ENCODE data around the gene EML1. TPM values are rescaled to one million over a fixed set of nuclear protein-coding genes. Genes with fewer than 3 reads are reported as not detected.

Gene EML1
- total RNA-seq, 1 experiment from 2014 or later: 5.4 TPM

DNA sequence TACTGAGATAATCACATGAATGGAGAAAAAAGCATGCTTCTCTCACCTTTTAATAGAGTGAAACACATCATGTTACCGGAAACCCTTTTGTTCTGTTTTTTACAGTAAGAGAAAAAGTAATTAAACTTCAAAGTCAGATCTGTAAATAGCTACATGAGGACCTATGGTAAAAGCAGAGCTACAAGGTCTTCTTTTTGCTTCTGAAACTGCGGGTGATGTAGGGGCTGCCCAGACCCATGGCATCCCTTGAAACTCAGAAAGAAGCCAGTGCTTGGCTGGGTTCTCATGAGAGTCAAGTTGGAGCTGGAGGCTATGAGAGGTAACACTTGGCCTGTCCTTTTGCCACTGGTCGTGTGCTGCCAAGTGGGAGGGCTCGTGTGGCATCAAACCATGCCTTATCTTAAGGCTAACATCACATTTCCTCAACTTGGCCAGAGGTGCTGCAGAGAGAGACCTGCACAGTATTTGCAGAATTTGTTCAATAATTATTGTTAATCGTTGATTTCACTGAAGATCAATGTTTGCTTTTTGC is 47.6 kb downstream of the EML1 start:
- in situ Hi-C loops (cut with HindIII; ENCODE audit: low pct_unique_long_range_greater_than_20kb, low sequenced_read_pairs): no loop called here
- no peak for DNase-seq (ENCODE audit: low read depth)

DNA sequence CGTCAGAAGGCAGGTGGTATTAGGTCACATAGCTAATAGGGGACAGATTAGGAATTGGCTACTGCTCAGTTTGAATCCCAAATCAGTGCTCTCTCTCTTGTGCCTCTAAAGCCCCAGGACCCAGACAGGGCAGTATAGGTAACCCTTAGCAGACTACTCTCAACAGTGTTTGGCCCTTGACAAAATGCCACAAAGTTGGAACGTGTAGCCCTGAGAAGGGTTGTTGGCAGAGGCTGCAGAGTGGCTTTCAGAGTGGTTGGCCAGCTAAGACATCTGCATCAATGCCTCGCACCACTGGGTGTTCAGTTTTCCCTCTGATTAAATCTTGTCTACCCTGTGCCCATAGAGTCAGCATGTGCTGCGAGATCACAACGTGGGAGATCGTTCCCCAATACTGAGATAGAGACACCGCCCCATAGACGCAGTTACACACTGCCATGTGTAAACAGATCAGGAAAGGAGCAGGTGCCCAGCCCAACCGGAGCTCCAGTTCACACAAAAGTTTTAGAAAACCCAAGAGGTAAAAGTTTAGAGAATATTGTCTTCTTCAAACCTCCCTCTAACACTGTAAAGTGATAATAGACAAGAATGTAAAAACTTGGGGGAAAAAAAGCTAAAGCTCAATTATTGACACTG is 48.3 kb downstream of the EML1 start:
- no peak for DNase-seq (ENCODE audit: low read depth)
- in situ Hi-C loops (cut with HindIII; ENCODE audit: low pct_unique_long_range_greater_than_20kb, low sequenced_read_pairs): no loop called here

- in situ Hi-C loops (cut with HindIII; ENCODE audit: low pct_unique_long_range_greater_than_20kb, low sequenced_read_pairs): no loop called here
- DNase-seq (ENCODE audit: low read depth): no peak
Measured at GRCh38 chr14:99842141-99842540, 48.9 kb downstream of the EML1 start.

DNA sequence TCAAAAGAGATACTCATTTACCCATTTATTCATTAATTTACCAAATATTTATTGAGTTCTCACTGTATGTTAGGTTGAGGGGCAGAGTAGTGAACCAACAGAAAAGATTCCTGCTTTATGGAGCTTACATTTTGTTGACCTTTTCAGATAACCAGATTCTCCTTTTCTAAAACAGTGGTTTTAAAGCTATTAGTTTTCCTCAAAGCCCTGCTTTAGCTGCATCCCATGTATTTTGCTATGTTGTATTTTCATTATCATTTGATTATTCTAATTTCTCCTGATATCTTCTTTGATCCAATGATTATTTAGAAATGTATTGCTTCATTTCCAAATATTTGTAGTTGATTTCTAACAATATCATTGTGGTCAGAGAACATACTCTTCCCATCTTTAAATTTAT is 53.6 kb downstream of the EML1 start:
- no peak for DNase-seq (ENCODE audit: low read depth)
- in situ Hi-C loops (cut with HindIII; ENCODE audit: low pct_unique_long_range_greater_than_20kb, low sequenced_read_pairs): no loop called here

- no peak for DNase-seq (ENCODE audit: low read depth)
- in situ Hi-C loops (cut with HindIII; ENCODE audit: low pct_unique_long_range_greater_than_20kb, low sequenced_read_pairs): no loop called here
Measured at GRCh38 chr14:99850709-99851108, 57.5 kb downstream of the EML1 start.

DNA sequence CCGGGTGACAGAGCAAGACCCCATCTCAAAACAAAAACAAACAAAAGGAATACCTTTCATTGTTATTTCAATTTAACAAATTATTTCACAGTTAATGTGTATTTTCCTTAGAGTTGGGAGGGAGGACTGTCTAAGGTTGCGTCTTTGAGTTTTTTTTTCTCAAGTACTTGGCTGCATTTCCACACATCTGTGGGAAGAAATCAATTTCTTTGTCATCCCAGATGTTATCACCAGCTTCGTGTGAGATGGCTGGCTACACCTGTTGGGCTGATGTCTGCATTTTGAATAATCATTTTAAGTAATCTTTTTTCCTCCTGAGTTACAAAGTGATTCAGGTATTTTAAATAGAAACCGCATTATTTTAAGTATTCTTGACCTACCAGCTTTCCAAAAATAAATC is 59.4 kb downstream of the EML1 start:
- DNase-seq (ENCODE audit: low read depth): no peak
- in situ Hi-C loops (cut with HindIII; ENCODE audit: low pct_unique_long_range_greater_than_20kb, low sequenced_read_pairs): no loop called here

DNA sequence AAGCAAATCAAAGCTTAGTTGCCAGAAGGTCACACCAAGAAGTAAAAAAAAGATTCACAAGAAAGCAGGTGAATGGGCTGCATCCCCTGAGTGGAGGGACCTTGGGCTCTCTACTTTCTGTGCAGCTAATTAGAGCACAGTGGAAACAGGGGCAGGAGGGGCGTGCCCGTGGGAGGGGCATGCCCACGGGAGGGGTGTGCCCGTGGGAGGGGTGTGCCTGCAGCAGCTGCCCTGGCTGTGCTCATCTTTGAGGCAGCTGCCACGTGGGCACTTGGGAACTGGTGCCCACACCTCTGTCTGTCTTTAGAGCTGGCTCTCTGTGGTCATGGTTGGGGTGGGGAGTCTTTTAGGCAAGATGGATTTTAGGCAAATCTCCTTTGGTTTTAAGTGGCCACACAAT is 60.0 kb downstream of the EML1 start:
- in situ Hi-C loops (cut with HindIII; ENCODE audit: low pct_unique_long_range_greater_than_20kb, low sequenced_read_pairs): no loop called here

DNA sequence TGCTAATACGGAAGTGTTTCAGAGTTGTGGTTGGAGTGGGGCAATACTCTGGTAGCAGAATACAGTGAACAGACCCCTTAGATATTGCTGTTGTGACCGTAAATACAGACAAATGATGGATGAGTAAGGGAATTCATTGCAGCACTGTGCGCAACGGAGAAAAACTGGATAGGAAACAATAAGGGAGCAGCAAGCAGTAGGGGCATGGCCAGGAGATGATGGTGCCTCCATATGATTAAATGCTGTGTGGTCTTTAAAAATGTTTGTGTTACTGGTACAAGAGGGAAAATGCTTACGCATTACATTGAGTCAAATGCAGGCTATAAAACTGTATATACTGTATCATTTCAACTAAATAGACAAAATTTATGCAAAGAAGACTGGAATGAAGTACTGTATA is 61.6 kb downstream of the EML1 start:
- in situ Hi-C loops (cut with HindIII; ENCODE audit: low pct_unique_long_range_greater_than_20kb, low sequenced_read_pairs): no loop called here
- no peak for DNase-seq (ENCODE audit: low read depth)

More for the DNA sequence above, 60.0 kb downstream of the EML1 start:
- no peak for DNase-seq (ENCODE audit: low read depth)

DNA sequence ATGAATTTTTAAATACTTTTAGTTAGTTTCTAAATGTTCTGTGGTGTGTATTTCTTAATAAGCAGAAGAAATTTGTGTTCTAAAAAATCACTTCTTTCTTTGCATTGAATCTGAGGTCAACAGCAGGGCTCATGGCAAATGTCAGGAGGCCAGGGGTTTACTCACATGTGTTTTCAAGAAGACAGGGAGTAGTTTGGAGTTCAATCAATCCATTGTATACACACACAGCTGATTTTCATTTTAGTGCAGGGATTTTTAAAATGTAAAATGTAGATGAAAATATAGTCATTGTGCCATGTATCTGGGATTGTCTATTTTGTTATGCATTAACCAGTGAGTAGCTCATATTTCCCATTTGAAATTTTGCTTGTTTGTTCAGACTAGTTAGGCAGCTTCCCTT is 62.1 kb downstream of the EML1 start:
- in situ Hi-C loops (cut with HindIII; ENCODE audit: low pct_unique_long_range_greater_than_20kb, low sequenced_read_pairs): no loop called here

GRCh38 chr14:99857551-99857950 is 64.3 kb downstream of the EML1 start:
- DNase-seq (ENCODE audit: low read depth): no peak
- in situ Hi-C loops (cut with HindIII; ENCODE audit: low pct_unique_long_range_greater_than_20kb, low sequenced_read_pairs): no loop called here

More for the DNA sequence above, 62.1 kb downstream of the EML1 start:
- no peak for DNase-seq (ENCODE audit: low read depth)

DNA sequence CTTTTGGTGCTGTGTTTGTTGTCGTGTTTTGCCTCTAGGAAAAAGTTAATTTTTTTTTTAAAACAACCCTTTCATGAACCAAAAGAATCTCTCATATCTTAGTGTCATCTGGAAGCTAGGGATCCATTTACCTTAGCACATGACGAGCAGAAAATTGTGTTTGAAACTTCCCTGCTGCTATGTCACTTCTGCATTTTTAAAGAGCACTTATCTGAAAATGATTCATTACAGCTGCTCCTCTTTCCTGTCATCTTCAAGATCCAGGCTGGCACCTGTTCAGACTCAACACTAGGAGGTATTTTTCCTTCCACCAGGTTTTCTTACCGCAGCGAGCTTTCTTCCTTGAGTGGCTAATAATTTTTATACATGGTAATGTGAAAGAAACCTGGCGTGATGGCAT is 67.0 kb downstream of the EML1 start:
- no peak for DNase-seq (ENCODE audit: low read depth)
- in situ Hi-C loops (cut with HindIII; ENCODE audit: low pct_unique_long_range_greater_than_20kb, low sequenced_read_pairs): no loop called here

- DNase-seq (ENCODE audit: low read depth): no peak
- in situ Hi-C loops (cut with HindIII; ENCODE audit: low pct_unique_long_range_greater_than_20kb, low sequenced_read_pairs): no loop called here
Measured at GRCh38 chr14:99862136-99862535, 68.9 kb downstream of the EML1 start.

GRCh38 chr14:99863059-99863458 is 69.8 kb downstream of the EML1 start:
- in situ Hi-C loops (cut with HindIII; ENCODE audit: low pct_unique_long_range_greater_than_20kb, low sequenced_read_pairs): no loop called here
- DNase-seq (ENCODE audit: low read depth): no peak

DNA sequence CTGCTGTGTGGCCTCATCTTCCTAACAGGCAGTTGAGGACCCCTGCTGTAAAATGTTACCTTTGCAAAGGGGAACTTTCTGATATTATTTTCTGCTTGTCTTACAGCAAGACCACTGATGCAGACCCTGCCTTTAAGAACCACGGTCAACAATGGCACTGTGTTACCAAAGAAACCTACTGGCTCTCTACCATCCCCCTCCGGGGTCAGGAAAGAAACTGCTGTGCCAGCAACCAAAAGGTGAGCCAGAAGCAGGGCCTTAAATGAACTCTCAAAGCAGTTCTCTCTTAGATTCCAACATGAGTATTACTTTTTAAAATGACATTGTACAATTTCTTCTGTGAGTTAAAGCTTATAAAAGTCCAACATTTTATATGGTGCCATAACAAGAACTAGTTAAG is 72.2 kb downstream of the EML1 start:
- DNase-seq (ENCODE audit: low read depth): no peak
- in situ Hi-C loops (cut with HindIII; ENCODE audit: low pct_unique_long_range_greater_than_20kb, low sequenced_read_pairs): no loop called here

DNA sequence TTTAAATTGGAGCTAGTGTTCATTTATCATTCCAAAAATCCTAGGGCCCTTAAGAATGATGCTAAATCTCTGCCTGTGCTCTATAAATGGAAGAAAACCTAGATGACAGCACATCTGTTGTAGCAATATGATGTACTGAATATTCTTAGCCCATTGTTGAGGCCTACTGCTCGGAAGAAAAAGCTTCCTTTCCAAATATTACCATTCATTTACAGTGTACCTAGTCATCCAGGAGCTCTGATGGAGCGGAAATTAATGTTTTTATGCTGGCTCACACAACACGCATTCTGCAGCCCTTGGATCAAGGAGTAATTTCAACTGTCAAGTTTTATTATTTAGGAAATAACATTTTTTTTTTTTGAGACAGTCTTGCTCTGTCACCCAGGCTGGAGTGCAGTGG is 77.4 kb downstream of the EML1 start:
- in situ Hi-C loops (cut with HindIII; ENCODE audit: low pct_unique_long_range_greater_than_20kb, low sequenced_read_pairs): no loop called here
- DNase-seq (ENCODE audit: low read depth): no peak

DNA sequence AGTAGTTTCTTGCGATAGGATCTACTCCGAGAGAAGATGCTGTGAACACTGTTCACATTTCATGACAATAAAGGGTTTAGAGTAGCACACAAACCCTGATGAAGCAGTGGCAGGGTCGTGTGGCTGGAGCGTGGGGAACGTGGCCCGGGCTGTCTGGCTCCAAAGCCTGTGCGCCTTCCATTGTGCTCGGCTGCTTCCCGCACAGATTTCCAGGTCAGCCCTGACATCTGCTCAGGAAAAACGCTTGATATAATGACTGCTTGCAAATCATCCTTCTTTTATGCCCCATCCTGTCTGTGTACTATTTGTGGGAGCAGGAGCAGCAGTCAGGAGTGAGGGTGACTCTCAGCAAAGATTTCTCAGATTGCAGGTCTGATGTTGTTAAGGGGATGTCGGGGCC is 78.6 kb downstream of the EML1 start:
- in situ Hi-C loops (cut with HindIII; ENCODE audit: low pct_unique_long_range_greater_than_20kb, low sequenced_read_pairs): no loop called here
- no peak for DNase-seq (ENCODE audit: low read depth)

GRCh38 chr14:99872786-99873440 is 79.7 kb downstream of the EML1 start:
- DNase-seq (ENCODE audit: low read depth): no peak
- in situ Hi-C loops (cut with HindIII; ENCODE audit: low pct_unique_long_range_greater_than_20kb, low sequenced_read_pairs): no loop called here

- in situ Hi-C loops (cut with HindIII; ENCODE audit: low pct_unique_long_range_greater_than_20kb, low sequenced_read_pairs): no loop called here
- no peak for DNase-seq (ENCODE audit: low read depth)
Measured at GRCh38 chr14:99873653-99874052, 80.4 kb downstream of the EML1 start.

- in situ Hi-C loops (cut with HindIII; ENCODE audit: low pct_unique_long_range_greater_than_20kb, low sequenced_read_pairs): no loop called here
- DNase-seq (ENCODE audit: low read depth): no peak
Measured at GRCh38 chr14:99874306-99874705, 81.1 kb downstream of the EML1 start.

DNA sequence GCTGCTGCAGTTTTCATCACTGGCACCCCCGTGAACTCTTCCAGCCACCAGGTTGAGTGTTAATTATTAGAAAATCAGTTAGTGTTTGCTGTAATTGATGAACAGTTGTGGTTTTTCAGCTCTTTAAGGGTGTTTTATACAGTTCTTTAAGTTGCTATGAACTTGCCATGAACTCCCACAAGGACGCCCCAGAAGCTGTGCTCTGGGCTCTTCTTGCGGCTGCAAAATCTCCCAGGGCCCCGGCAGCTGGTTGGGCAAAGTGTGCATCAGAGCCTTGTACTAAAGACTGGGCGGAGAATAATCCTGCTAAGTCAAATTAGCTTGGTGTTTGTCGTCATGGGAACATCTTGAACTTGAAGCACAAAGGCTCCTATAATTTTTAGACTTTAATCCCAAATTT is 82.2 kb downstream of the EML1 start:
- no peak for DNase-seq (ENCODE audit: low read depth)
- in situ Hi-C loops (cut with HindIII; ENCODE audit: low pct_unique_long_range_greater_than_20kb, low sequenced_read_pairs): no loop called here
